GM21786 (cell line): ENCODE data around the gene DEPDC4.
A peak's percentile ranks its signal among the peaks of the same experiment; 100 is the strongest.
"Not testable (repeated sequence)": the region's sequence is repeated elsewhere in the genome, so short reads cannot be mapped to it uniquely, and the experiment has no call there.

ENCODE experiments used
- ATAC-seq: cut with Tn5 transposase; IDR thresholded peaks from one replicate; pipeline ENCODE4 v1.9.1; 2021; ENCODE audit not compliant: unreplicated experiment

The DEPDC4 gene

DNA sequence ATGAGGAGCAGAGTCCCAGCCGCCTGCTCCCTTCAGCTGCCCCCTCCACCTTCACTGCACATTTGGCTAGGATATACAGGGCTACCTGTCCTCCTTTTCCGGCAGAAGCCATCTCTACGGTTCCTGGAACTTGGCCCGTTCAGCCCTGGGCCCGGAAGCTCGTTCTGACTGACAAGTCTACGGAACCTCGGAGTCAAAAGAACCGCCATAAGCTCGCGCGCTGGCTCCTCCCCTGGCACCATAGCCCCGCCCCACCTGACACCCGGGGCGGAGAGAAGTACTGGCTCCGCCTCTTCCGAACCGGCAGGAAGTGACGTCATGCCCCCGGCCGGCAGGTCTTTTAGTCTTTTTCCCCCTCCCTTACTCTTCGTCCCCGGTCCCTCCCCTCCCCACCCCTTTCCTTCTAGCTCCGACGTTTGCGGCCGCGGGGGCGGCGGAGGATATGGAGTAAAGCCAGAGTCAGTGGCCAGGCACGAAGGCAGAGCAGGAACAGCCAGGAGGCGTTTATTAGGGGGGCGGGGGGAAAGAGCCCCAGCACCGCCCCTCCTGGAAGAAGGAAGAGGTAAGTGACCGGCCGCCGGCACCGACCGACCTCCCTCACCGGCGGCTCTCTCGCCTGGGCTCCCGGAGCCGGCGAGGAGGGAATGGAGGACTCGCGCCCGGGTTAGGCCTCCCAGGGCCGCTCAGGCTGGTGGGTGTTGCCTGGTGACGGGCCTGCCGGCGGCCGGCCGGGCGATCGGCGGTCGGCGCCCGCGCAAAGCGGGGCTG is at the start of gene DEPDC4, which contains the start of gene SCYL2:
Gene DEPDC4, minus strand, starts transcription at position 245 of the 768 bp plus-strand sequence. Its CDS starts 3 bp downstream, at position 242.
Gene SCYL2, plus strand, starts transcription at position 343 of the 768 bp plus-strand sequence. CDS start 15,794 bp downstream, outside the sequence.
- peak; percentile 89 for ATAC-seq

- no peak for ATAC-seq
These were observed 44.4 kb upstream of the DEPDC4 start for GRCh38 chr12:100311317-100311716.

DNA sequence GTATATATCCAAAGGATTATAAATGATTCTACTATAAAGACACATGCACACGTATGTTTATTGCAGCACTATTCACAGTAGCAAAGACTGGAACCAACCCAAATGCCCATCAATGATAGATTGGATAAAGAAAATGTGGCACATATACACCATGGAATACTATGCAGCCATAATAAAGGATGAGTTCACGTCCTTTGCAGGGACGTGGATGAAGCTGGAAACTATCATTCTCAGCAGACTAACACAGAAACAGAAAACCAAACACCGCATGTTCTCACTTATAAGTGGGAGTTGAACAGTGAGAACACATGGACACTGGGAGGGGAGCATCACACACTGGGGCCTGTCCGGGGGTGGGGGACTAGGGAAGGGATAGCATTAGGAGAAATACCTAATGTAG is 41.3 kb upstream of the DEPDC4 start:
- not testable (repeated sequence) for ATAC-seq

GRCh38 chr12:100304334-100304733 is 37.5 kb upstream of the DEPDC4 start:
- not testable (repeated sequence) for ATAC-seq

DNA sequence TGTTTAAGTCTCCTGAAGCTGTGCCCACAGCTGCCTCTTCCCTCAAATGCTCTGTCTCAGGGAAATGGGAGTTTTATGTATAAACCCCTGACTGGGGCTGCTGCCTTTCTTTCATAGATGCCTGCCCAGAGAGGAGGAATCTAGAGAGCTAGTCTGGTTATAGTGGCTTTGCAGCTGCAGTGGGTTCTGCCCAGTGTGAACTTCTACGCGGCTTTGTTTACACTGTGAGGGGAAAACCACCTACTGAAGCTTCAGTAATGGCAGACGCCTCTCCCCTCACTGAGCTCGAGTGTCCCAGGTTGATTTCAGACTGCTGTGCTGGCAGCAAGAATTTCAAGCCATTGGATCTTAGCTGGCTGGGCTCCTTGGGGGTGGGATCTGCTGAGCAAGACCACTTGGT is 37.0 kb upstream of the DEPDC4 start:
- ATAC-seq, result no peak

GRCh38 chr12:100302081-100302480 is 35.2 kb upstream of the DEPDC4 start:
- no peak for ATAC-seq

- no peak for ATAC-seq
These were observed 29.1 kb upstream of the DEPDC4 start for GRCh38 chr12:100295764-100296555.

- ATAC-seq, result not testable (repeated sequence)
These were observed 27.5 kb upstream of the DEPDC4 start for GRCh38 chr12:100294366-100294765.

GRCh38 chr12:100293017-100293416 is 26.1 kb upstream of the DEPDC4 start:
- ATAC-seq, result no peak

GRCh38 chr12:100290016-100290415 is 23.1 kb upstream of the DEPDC4 start:
- ATAC-seq, result no peak

- no peak for ATAC-seq
These were observed 22.2 kb upstream of the DEPDC4 start for GRCh38 chr12:100289038-100289437.

GRCh38 chr12:100284556-100284955 is 17.7 kb upstream of the DEPDC4 start:
- not testable (repeated sequence) for ATAC-seq

GRCh38 chr12:100279607-100280244 is 12.8 kb upstream of the DEPDC4 start:
- ATAC-seq, result no peak

DNA sequence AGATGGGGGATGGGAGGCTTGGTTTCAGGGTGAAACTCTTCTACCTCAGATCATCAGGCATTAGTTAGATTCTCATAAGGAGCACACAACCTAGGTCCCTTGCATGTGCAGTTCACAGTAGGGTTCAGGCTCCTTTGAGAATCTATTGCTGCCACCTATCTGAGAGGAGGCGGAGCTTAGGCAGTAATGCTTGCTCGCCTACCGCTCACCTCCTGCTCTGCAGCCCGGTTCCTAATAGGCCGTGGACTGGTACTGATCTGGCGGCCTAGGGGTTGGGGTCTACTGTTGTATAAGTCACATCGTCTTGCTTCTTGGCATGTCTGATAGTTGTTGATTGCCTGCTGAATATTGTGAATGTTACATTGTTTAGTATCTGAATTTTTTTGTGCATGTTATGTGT is 12.3 kb upstream of the DEPDC4 start:
- no peak for ATAC-seq

DNA sequence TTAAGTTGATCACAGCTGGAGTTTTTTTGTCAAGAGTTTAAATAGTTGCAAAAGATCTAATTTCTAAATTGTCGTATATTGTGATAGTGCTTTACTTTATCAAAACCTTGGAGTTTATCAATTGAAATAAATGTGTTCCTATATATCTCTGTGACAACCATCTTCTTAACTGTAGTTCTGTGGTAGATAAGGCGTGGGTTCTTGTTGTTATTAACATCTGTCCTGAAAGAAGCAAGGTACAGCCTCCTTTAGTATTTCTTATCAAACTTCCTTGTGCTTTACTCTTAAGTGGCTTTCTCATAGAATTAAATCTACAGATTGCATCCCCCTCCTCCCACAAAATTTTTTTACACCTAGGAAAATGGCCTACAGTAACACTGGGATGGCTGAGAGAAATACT is 7.4 kb upstream of the DEPDC4 start:
- ATAC-seq, result no peak

- ATAC-seq, result no peak
These were observed 6.9 kb upstream of the DEPDC4 start for GRCh38 chr12:100273782-100274181.

GRCh38 chr12:100268835-100269564 is 2.1 kb upstream of the DEPDC4 start:
- no peak for ATAC-seq

DNA sequence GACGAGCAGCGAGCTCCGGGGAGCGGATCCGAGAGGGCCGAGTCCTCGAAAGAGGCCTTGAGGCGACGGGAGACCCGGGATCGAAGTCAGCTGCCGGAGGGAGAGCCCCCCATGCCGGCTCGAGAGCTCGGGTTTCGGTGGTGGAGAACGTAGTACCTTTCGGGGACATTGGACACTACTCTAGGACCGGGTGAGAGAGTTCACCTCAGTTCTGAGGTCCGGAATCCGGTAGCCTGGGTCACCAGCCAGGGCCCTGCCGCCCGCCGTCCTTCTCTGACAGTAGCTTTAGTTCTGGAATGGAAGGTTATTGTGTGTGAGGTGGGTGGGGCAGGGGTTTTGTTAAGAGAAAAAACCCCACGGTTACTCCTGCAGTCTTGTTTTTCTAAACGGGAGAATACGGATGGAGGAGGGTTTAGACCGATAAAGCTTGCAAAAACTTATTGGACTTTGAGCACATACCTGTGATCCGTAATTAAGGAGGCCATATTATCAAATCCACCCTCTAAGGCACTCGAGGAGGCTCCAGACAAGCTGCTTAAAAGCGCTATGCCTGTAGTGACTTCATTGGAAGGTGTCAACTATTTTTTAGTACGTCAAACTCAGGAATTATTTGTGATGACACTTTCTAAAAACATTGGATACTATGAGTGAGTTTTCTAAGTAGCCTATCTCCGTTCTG is 863 bp upstream of the DEPDC4 start:
- ATAC-seq, result peak; percentile 7

DNA sequence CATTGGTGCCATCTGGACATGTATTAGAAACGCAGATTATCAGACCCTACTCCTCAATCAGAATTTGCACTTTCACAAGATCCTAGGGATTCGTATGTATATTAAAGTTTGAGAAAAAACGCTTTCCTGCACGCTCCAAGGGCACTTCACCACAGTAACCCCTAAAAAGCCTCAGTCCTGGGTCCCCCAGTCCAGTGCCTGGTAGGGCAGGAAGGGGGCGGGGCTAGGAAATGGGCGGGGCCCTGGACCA is 369 bp downstream of the DEPDC4 start:
- ATAC-seq, result peak; percentile 86

- peak; percentile 14 for ATAC-seq
These were observed 921 bp downstream of the DEPDC4 start for GRCh38 chr12:100265732-100266584.
